Smooth muscle cell (in vitro differentiated cells): Measurements from ENCODE around the gene LRRC63. TPM values are rescaled to one million over a fixed set of nuclear protein-coding genes. Genes with fewer than 3 reads are reported as not detected.

Experiments
- DNase-seq: peaks from one replicate; lab custom pipeline; 2025; ENCODE audit not compliant: unreplicated experiment; lab: John Stamatoyannopoulos, UW
- H2AFZ ChIP-seq: fragments of 200-600 bp; sonication (generic); 2 replicates; pipeline ENCODE4 v1.6.0; 2016; ENCODE audit warnings: antibody characterized with exemption, low read depth, mild to moderate bottlenecking
- H3F3A ChIP-seq: fragments of 200-600 bp; sonication (generic); 2 replicates; pipeline ENCODE4 v1.6.0; 2017; ENCODE audit warnings: antibody characterized with exemption, low read depth
- H3K27ac ChIP-seq: fragments of 200-600 bp; sonication (generic); 2 replicates; pipeline ENCODE4 v1.5.1; 2016; ENCODE audit warnings: low read depth, mild to moderate bottlenecking
- H3K27me3 ChIP-seq: fragments of 200-600 bp; sonication (generic); 2 replicates; pipeline ENCODE4 v1.6.1; 2016; ENCODE audit warnings: low read depth, mild to moderate bottlenecking
- H3K36me3 ChIP-seq: fragments of 200-600 bp; sonication (generic); 2 replicates; pipeline ENCODE4 v1.5.1; 2016; ENCODE audit warnings: low read depth
- H3K4me1 ChIP-seq: fragments of 200-600 bp; sonication (generic); 2 replicates; pipeline ENCODE4 v1.5.1; 2016; ENCODE audit warnings: low read depth
- H3K4me2 ChIP-seq: fragments of 200-600 bp; sonication (generic); 2 replicates; pipeline ENCODE4 v1.6.0; 2016; ENCODE audit warnings: mild to moderate bottlenecking
- H3K4me3 ChIP-seq: fragments of 200-600 bp; sonication (generic); 2 replicates; pipeline ENCODE4 v1.5.1; 2016; ENCODE audit warnings: mild to moderate bottlenecking
- H3K79me2 ChIP-seq: fragments of 200-600 bp; sonication (generic); 2 replicates; pipeline ENCODE4 v1.6.0; 2016; ENCODE audit warnings: low read depth, mild to moderate bottlenecking
- H3K9ac ChIP-seq: fragments of 200-600 bp; sonication (generic); 2 replicates; pipeline ENCODE4 v1.6.0; 2016; ENCODE audit warnings: low read depth
- H3K9me3 ChIP-seq: fragments of 200-600 bp; sonication (generic); replicated peaks from 2 replicates; pipeline ENCODE4 v1.5.1; 2016; ENCODE audit warnings: low read depth
- H4K20me1 ChIP-seq: fragments of 200-600 bp; sonication (generic); 2 replicates; pipeline ENCODE4 v1.6.0; 2016; ENCODE audit warnings: low read depth
- CTCF ChIP-seq: fragments of 200-600 bp; sonication (generic); IDR thresholded peaks from 2 replicates; pipeline ENCODE4 v1.5.1; 2017; ENCODE audit warnings: borderline replicate concordance, mild to moderate bottlenecking, antibody characterized with exemption; ENCODE audit not compliant: insufficient read depth, poor library complexity, severe bottlenecking
- WGBS: methylation state at CpG from one replicate; pipeline ENCODE4 v1.1.7; 2016; ENCODE audit warnings: low lambda C conversion rate; 5-methylcytosine and 5-hydroxymethylcytosine counted together
- polyA plus RNA-seq: library from polyadenylated mRNA; unstranded; fragments of >200 nt; fragmentation: Nextera tagmentation; extraction: Ambion mirVana; gene quantifications from 2 replicates; pipeline ENCODE4 v1.2.1, GENCODE V29; 2016
- total RNA-seq: library from RNA; depleted of rRNA; stranded (reverse); fragments of >200 nt; gene quantifications from 2 replicates; pipeline ENCODE4 v1.2.3, GENCODE V29; 2014

Gene LRRC63
- total and polyA plus RNA-seq, 2 experiments from 2014 or later, result 0.16 TPM; not detected in 1

- H3K4me1 ChIP-seq, result no peaks in the 10 kb centered on the region
- no peak overlapping the region for H3K4me2 ChIP-seq
- no peak overlapping the region for H3K27ac ChIP-seq
- H3K79me2 ChIP-seq, result no peaks in the 10 kb centered on the region
- no peak for TF ChIP-seq CTCF
- no peaks in the 10 kb centered on the region for H3F3A ChIP-seq
- WGBS, result 0% methylated on average over 1 of the region's 1 CpG
- no peaks in the 10 kb centered on the region for H4K20me1 ChIP-seq
- no peak for DNase-seq
- H2AFZ ChIP-seq, result no peak overlapping the region
- H3K27me3 ChIP-seq, result no peaks in the 10 kb centered on the region
- H3K9me3 ChIP-seq, result no peaks in the 10 kb centered on the region
- H3K4me3 ChIP-seq, result no peak overlapping the region
- H3K9ac ChIP-seq, result no peak overlapping the region
- no peaks in the 10 kb centered on the region for H3K36me3 ChIP-seq
These were observed 19.3 kb upstream of the LRRC63 start for GRCh38 chr13:46192412-46192811.

DNA sequence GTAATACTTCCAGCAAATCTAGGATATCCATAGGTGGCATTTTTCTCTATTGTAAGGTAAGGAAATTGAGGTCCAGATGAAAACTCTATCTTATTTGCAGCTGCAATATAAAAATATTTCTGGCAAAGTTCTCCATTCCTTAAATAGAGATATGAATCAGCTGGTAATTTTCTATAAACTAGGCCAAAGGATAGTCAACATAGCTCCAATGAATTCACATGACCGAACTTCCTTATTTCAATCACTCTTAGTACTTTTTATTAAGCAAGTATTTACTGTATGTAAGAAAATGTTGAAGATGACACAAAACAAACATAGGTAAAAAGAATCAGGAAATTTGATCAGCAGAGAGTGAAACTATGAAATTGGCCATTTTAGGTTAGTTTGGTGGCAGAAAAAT, 16.7 kb upstream of the LRRC63 start:
- H3K27ac ChIP-seq, result no peak overlapping the region
- no peaks in the 10 kb centered on the region for H3K36me3 ChIP-seq
- H3K4me1 ChIP-seq, result no peaks in the 10 kb centered on the region
- no peaks in the 10 kb centered on the region for H3K79me2 ChIP-seq
- no peak overlapping the region for H3K4me2 ChIP-seq
- no peaks in the 10 kb centered on the region for H3K9me3 ChIP-seq
- no peaks in the 10 kb centered on the region for H4K20me1 ChIP-seq
- no peaks in the 10 kb centered on the region for H3F3A ChIP-seq
- H2AFZ ChIP-seq, result no peak overlapping the region
- 91% methylated on average over 1 of the region's 1 CpG for WGBS
- H3K4me3 ChIP-seq, result no peak overlapping the region
- H3K9ac ChIP-seq, result no peak overlapping the region
- no peak for DNase-seq
- no peak for TF ChIP-seq CTCF
- no peaks in the 10 kb centered on the region for H3K27me3 ChIP-seq

DNA sequence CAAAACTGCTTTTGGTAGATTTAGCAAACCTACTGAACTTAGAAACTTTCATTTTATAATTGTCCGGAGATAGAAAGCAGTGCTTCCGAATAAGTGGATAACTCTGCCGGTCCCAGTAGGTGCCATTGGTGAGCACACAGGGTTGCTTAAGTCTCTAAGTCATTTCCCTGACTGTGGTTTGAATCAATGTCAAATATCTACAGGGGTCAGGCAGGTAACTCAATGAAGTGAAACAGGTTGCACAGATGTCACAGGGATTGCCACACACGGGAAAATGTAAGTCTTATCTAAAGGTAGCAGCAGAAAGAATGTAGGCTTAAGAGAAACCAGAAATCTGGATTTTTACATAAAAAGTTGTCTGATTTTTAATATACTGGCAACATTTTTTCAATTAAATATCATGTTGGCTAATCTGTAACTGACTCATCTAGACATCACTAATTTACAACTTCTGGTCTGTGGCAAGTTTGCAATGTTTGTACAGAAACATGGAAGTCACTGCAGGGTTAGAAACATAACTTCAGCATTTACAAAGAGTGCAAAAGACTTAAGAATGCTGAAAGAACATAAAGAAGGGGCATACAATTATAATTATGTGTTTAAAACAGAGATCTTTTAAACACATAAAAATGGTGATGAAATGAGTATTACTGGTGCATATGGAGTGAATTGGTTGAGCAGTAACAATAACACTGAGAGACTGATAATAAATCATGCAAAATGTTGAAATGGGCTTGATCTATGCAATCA, 14.3 kb upstream of the LRRC63 start:
- WGBS, result 86% methylated on average over 4 of the region's 4 CpGs
- no peaks in the 10 kb centered on the region for H4K20me1 ChIP-seq
- TF ChIP-seq CTCF, result no peak
- no peaks in the 10 kb centered on the region for H3K27me3 ChIP-seq
- H3K4me1 ChIP-seq, result no peaks in the 10 kb centered on the region
- no peak overlapping the region for H3K27ac ChIP-seq
- H3K36me3 ChIP-seq, result no peaks in the 10 kb centered on the region
- no peak overlapping the region for H3K9ac ChIP-seq
- no peaks in the 10 kb centered on the region for H3F3A ChIP-seq
- H3K4me2 ChIP-seq, result no peak overlapping the region
- no peak overlapping the region for H2AFZ ChIP-seq
- no peaks in the 10 kb centered on the region for H3K9me3 ChIP-seq
- no peak for DNase-seq
- H3K79me2 ChIP-seq, result no peaks in the 10 kb centered on the region
- no peak overlapping the region for H3K4me3 ChIP-seq

GRCh38 chr13:46198696-46199193, 13.0 kb upstream of the LRRC63 start:
- Histone ChIP-seq H3F3A (no peaks in the 10 kb centered on the region), H3K36me3 (no peaks in the 10 kb centered on the region), H3K9me3 (no peaks in the 10 kb centered on the region), H3K79me2 (no peaks in the 10 kb centered on the region), H4K20me1 (no peaks in the 10 kb centered on the region), H3K27ac (no peak overlapping the region), H3K4me2 (no peak overlapping the region), H2AFZ (no peak overlapping the region), H3K9ac (no peak overlapping the region), H3K4me3 (no peak overlapping the region), H3K4me1 (no peaks in the 10 kb centered on the region), H3K27me3 (no peaks in the 10 kb centered on the region)
- DNase-seq, result no peak
- WGBS, result 90% methylated on average over 3 of the region's 3 CpGs
- no peak for TF ChIP-seq CTCF
